Nephron (organoid): Measurements from ENCODE around the gene CD5L.

Experiments used
- H3K27ac Mint-ChIP-seq, 3 experiments: 2 replicates each; pipeline ENCODE4 v1.8.0; 2020; ENCODE audit warnings: mixed read lengths in 3 of 3, mild to moderate bottlenecking in 2 of 3, moderate library complexity in 1 of 3
- H3K27me3 Mint-ChIP-seq: 2 replicates; pipeline ENCODE4 v1.8.0; 2021; ENCODE audit warnings: low read depth, mild to moderate bottlenecking, moderate library complexity, mixed read lengths
- H3K36me3 Mint-ChIP-seq: 2 replicates; pipeline ENCODE4 v1.8.0; 2020; ENCODE audit warnings: low read depth, mixed read lengths
- H3K4me1 Mint-ChIP-seq: 2 replicates; pipeline ENCODE4 v1.8.0; 2020; ENCODE audit warnings: mixed read lengths
- H3K4me3 Mint-ChIP-seq, 3 experiments: 2 replicates each; pipeline ENCODE4 v1.8.0; 2020; ENCODE audit warnings: mild to moderate bottlenecking in 3 of 3, mixed read lengths in 3 of 3, moderate library complexity in 2 of 3
- H3K9me3 Mint-ChIP-seq: 2 replicates; pipeline ENCODE4 v1.8.0; 2020; ENCODE audit warnings: mixed read lengths
- TF ChIP-seq, protein P1 (sequence below), 3 experiments: fragments of 200-600 bp; sonication (generic); IDR thresholded peaks; one replicate each; pipeline ENCODE4 v1.5.0; 2021; ENCODE audit warnings: antibody characterized with exemption in 3 of 3; ENCODE audit not compliant: unreplicated experiment in 3 of 3

The CD5L gene

DNA sequence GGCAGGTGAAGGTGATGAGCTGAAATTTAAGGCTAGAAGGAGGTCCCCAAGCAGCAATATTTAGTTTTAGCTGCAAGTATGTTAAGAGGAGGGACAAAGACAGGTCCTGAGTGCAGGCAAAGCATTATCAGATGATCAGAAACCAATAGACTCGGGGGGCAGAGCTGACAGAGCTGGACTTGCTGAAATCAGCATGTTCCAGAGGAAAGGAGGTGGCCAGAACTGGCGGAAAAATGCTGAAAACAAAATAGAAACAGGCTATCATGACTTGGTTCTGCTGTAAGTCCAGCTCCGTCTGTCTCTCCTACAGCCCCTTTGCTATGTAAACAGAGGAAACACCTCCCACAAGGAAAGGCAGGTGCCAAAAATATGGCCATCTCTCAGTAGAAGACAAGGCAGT lies at the start of gene CD5L:
TSS of gene CD5L (minus strand) at position 101 of the 400 bp plus-strand sequence. CDS start 107 bp downstream, outside the sequence.
- no peaks in the 10 kb centered on the region for H3K4me1 Mint-ChIP-seq
- H3K27me3 Mint-ChIP-seq, result peaks cover 3% of the 10 kb centered on the region
- TF ChIP-seq, protein P1, sequence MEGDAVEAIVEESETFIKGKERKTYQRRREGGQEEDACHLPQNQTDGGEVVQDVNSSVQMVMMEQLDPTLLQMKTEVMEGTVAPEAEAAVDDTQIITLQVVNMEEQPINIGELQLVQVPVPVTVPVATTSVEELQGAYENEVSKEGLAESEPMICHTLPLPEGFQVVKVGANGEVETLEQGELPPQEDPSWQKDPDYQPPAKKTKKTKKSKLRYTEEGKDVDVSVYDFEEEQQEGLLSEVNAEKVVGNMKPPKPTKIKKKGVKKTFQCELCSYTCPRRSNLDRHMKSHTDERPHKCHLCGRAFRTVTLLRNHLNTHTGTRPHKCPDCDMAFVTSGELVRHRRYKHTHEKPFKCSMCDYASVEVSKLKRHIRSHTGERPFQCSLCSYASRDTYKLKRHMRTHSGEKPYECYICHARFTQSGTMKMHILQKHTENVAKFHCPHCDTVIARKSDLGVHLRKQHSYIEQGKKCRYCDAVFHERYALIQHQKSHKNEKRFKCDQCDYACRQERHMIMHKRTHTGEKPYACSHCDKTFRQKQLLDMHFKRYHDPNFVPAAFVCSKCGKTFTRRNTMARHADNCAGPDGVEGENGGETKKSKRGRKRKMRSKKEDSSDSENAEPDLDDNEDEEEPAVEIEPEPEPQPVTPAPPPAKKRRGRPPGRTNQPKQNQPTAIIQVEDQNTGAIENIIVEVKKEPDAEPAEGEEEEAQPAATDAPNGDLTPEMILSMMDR (IDR thresholded peaks at IDR 0.05; ENCODE audit: unreplicated experiment in 3 of 3), result no peak
- H3K9me3 Mint-ChIP-seq, result no peaks in the 10 kb centered on the region
- H3K4me3 Mint-ChIP-seq, result no peak within 1 kb of the TSS
- no peak within 1 kb of the TSS for H3K27ac Mint-ChIP-seq
- no peaks in the 10 kb centered on the region for H3K36me3 Mint-ChIP-seq

DNA sequence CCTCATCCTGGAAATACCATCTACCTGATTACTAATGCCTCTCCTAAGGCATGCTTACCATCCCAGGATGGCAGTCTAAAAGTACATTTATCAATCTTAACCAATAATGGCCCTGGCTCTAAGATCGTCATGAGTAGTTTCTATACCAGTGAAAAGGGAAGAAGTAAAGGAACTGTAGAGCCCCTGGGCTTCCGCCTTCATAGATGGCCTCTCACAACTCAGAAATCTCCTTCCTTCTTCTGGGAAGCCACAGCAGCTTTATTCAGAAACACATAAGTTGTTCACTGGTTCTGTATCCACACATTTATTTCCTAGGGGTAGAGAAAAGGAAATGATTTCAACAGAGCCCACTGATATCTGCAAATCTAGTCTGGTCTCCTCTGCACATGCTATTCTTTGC lies 41.0 kb upstream of the CD5L start:
- H3K27ac Mint-ChIP-seq, result no peak overlapping the region
- H3K4me1 Mint-ChIP-seq, result no peaks in the 10 kb centered on the region
- H3K36me3 Mint-ChIP-seq, result no peaks in the 10 kb centered on the region
- H3K27me3 Mint-ChIP-seq, result peaks cover 5% of the 10 kb centered on the region
- TF ChIP-seq, protein P1 (IDR thresholded peaks at IDR 0.05; ENCODE audit: unreplicated experiment in 3 of 3), result no peak
- no peak overlapping the region for H3K4me3 Mint-ChIP-seq
- no peaks in the 10 kb centered on the region for H3K9me3 Mint-ChIP-seq

DNA sequence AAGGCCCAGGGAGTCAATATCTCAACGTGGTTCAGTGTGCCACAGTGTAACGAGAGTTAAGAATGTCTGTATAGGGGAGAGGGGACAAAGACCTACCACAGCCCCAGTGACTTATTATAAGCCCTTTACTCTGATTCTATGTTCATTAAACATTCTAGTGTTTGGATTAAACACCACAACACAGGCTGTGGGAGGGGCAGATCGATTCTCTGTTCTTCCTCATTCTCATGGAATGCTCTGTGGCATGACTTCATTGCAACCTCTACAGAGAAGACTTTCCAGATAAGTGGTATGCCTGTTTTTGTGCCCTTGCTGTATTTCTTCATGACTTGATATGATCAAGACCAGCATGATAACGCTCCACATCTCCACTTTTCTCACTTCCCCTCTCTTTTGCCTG lies 39.0 kb upstream of the CD5L start:
- Mint-ChIP-seq H3K27ac (no peak overlapping the region), H3K27me3 (peaks cover under 1% of the 10 kb centered on the region), H3K4me3 (no peak overlapping the region), H3K36me3 (no peaks in the 10 kb centered on the region), H3K9me3 (no peaks in the 10 kb centered on the region), H3K4me1 (no peaks in the 10 kb centered on the region)
- TF ChIP-seq, protein P1 (IDR thresholded peaks at IDR 0.05; ENCODE audit: unreplicated experiment in 3 of 3), result no peak

DNA sequence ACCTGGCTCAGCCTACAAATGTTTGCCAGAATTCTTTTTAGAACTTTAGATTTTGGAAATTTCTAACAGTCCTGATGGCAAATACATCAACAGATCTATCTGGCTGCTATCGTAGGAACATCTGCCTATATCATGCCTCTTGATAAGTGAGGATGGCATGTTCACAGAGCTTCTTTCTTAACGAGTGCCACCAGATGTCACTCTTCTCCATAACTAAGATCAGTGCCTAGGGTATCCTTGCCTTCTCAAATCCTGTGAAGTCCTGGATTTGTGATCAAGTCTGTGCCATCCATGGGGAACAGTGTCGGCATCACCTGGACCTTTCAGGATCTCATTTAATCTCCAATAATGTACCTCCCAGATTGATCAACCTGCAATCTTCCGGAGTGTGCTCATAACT lies 36.5 kb upstream of the CD5L start:
- TF ChIP-seq, protein P1 (IDR thresholded peaks at IDR 0.05; ENCODE audit: unreplicated experiment in 3 of 3), result peak in 2 of 3 experiments; percentile 35 to 39
- H3K36me3 Mint-ChIP-seq, result no peaks in the 10 kb centered on the region

DNA sequence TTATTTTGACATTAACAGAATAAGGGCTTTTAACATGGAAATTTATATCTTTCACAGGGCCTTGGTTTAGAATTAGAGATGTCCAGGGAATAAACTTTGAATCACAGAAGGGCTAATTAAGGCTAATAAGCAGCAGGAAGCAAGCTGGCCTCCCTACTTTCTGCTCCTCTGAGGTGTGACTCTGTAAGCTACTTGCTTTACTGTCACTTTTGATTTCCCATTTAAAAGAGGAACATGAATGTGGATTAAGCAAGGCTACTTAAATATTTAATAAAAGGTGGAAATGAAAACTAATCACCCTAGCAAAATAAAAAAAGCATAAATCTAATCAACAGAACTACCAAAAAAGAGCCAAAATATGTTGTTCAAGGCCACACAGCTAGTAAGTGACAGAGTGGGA lies 28.9 kb upstream of the CD5L start:
- H3K27ac Mint-ChIP-seq, result no peak overlapping the region
- no peaks in the 10 kb centered on the region for H3K9me3 Mint-ChIP-seq
- peaks cover 12% of the 10 kb centered on the region for H3K27me3 Mint-ChIP-seq
- TF ChIP-seq, protein P1 (IDR thresholded peaks at IDR 0.05; ENCODE audit: unreplicated experiment in 3 of 3), result no peak
- H3K4me1 Mint-ChIP-seq, result no peaks in the 10 kb centered on the region
- no peak overlapping the region for H3K4me3 Mint-ChIP-seq
- H3K36me3 Mint-ChIP-seq, result no peaks in the 10 kb centered on the region

More for the DNA sequence above, 36.5 kb upstream of the CD5L start:
- no peak overlapping the region for H3K27ac Mint-ChIP-seq
- H3K27me3 Mint-ChIP-seq, result peaks cover 10% of the 10 kb centered on the region
- no peaks in the 10 kb centered on the region for H3K4me1 Mint-ChIP-seq
- H3K4me3 Mint-ChIP-seq, result no peak overlapping the region
- H3K9me3 Mint-ChIP-seq, result no peaks in the 10 kb centered on the region

DNA sequence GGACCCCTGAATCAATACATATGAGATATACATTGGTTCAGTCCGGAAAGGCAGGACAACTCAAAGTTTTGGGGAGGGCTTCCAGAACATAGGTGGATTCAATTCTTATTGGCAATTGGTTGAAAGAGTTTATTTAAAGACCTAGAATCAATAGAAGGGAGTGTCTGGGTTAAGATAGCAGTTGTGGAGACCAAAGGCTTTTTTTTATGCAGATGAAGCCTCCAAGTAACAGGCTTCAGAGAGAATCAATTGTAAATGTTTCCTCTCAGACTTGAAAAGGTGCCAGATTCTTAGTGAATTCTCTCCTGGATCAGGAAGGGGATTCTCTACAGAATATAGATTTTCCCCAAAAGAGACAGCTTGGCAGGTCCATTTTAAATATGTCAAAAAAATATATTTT lies 27.0 kb upstream of the CD5L start:
- Mint-ChIP-seq H3K27me3 (peaks cover 4% of the 10 kb centered on the region), H3K4me1 (no peaks in the 10 kb centered on the region), H3K9me3 (no peaks in the 10 kb centered on the region), H3K4me3 (no peak overlapping the region), H3K36me3 (no peaks in the 10 kb centered on the region), H3K27ac (no peak overlapping the region)
- TF ChIP-seq, protein P1 (IDR thresholded peaks at IDR 0.05; ENCODE audit: unreplicated experiment in 3 of 3), result no peak
